ENCODE measurements around the gene EPN2.

DNA sequence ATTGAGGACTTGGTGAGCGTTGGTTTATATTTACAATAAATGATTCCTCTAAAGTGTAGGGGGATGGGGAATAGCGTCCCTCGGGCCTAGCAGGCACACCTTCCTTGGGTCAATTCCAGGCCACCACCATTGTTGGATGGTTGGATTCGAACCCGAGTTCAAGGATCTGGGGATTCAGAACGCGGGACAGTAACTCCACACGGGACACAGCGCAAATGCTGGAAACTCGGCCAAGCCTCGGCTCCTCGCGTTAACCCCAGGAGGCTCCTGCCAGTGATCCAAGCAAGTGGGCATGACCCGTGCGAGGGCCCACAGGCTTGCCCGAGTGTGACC, 124.7 kb downstream of the EPN2 start:
- TF ChIP-seq, protein P1, sequence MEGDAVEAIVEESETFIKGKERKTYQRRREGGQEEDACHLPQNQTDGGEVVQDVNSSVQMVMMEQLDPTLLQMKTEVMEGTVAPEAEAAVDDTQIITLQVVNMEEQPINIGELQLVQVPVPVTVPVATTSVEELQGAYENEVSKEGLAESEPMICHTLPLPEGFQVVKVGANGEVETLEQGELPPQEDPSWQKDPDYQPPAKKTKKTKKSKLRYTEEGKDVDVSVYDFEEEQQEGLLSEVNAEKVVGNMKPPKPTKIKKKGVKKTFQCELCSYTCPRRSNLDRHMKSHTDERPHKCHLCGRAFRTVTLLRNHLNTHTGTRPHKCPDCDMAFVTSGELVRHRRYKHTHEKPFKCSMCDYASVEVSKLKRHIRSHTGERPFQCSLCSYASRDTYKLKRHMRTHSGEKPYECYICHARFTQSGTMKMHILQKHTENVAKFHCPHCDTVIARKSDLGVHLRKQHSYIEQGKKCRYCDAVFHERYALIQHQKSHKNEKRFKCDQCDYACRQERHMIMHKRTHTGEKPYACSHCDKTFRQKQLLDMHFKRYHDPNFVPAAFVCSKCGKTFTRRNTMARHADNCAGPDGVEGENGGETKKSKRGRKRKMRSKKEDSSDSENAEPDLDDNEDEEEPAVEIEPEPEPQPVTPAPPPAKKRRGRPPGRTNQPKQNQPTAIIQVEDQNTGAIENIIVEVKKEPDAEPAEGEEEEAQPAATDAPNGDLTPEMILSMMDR (IDR thresholded peaks at IDR 0.05) = no peak
- TF ChIP-seq EP300 (IDR thresholded peaks at IDR 0.05) (no peak), POLR2A (IDR thresholded peaks at IDR 0.05; ENCODE audit: low read depth) (no peak), POLR2AphosphoS5 (IDR thresholded peaks at IDR 0.05) (no peak)

Data from esophagus muscularis mucosa (tissue), 4 donors.